Measurements from ENCODE around the gene AFAP1L2. TPM values are rescaled to one million over a fixed set of nuclear protein-coding genes. Genes with fewer than 3 reads are reported as not detected.

The AFAP1L2 gene
- total and polyA plus RNA-seq, 9 of the 15 experiments (the other 6 are each of a cell fraction or from before 2014, with no cell fraction given) = 0.07 TPM; not detected in 8

DNA sequence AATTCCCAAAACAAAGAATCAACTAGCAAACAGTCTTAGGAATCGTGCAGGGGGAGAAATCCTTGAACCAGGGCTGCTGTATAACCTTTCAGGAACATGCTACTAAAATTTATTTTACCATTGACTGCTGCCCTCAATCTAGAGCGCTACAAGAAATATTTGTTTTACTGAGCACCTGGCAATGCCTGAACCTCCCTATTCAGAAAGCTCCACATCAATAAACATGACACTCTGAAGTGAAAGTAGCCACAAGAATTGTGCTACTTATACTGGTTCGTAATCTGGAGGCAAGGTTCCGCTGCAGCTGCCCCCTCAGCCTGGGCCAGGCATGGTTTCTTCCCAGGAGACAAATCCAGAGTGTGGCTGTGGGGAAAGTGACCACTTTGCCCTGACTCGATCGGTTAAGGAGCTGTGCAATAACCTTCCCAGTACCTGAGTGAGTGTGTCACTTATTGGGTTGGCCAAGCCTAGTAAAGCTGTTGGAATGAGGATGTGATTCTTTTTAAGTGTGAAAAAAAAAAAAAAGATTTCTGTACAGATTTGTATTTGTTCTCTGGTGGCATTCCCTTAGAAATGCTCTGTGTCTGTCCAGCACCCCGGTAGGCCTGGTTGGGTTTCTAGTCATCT is 157.5 kb downstream of the AFAP1L2 start:
- Histone ChIP-seq H3K27ac (ENCODE audit: extremely low read depth, low read depth, low read length) (no peak overlapping the region), H2AFZ (ENCODE audit: low read depth, low read length) (no peak overlapping the region), H4K20me1 (replicated peaks; ENCODE audit: control insufficient read depth, insufficient read depth, low read length) (no peaks in the 10 kb centered on the region), H3K4me1 (replicated peaks in 1 of 2; ENCODE audit: control insufficient read depth in 2 of 2, insufficient read depth in 2 of 2, low read length in 2 of 2) (no peaks in the 10 kb centered on the region), H3K4me3 (no peak overlapping the region), H3K9ac (ENCODE audit: insufficient read depth in 1 of 2, low read depth in 2 of 2, low read length in 2 of 2) (no peak overlapping the region), H3K36me3 (ENCODE audit: control insufficient read depth, insufficient read depth, low read length) (no peaks in the 10 kb centered on the region), H3K27me3 (ENCODE audit: control insufficient read depth in 2 of 2, insufficient read depth in 2 of 2, low read length in 2 of 2) (peaks cover 0 to 23% of the 10 kb centered on the region in 2 experiments; a peak in 3 of 5 replicates), H3K9me1 (ENCODE audit: control insufficient read depth, insufficient read depth, low read length) (no peaks in the 10 kb centered on the region), H3K9me3 (replicated peaks; ENCODE audit: control insufficient read depth, insufficient read depth, low read depth, low read length) (no peaks in the 10 kb centered on the region), H3K79me2 (ENCODE audit: control insufficient read depth, insufficient read depth, low read length) (no peaks in the 10 kb centered on the region), H3K4me2 (ENCODE audit: insufficient read depth, low read length) (no peak overlapping the region)
- BruUV-seq (replicated peaks) = no TSS peak
- DNase-seq (ENCODE audit: extremely low read depth in 1 of 4, low spot score in 3 of 4) (no peak), FAIRE-seq (no peak), ATAC-seq (no peak)
- CTCF ChIA-PET (ENCODE audit: low intra/inter-chr PET ratio) = no interaction called here
- no peak for TF ChIP-seq KDM4B (IDR thresholded peaks at IDR 0.05; ENCODE audit: borderline replicate concordance in 2 of 2, low read depth in 1 of 2)
- no peak for TF ChIP-seq ZFP30 (CRISPR knock-in tag; IDR thresholded peaks at IDR 0.05; ENCODE audit: borderline replicate concordance)
- TF ChIP-seq HMGN3 (IDR thresholded peaks at IDR 0.05; ENCODE audit: borderline replicate concordance, extremely low read depth, insufficient read length, low read depth, low read length) = no peak
- no peak for TF ChIP-seq ZNF76 (CRISPR knock-in tag; IDR thresholded peaks at IDR 0.05; ENCODE audit: borderline replicate concordance)
- TF ChIP-seq NEUROD1 (IDR thresholded peaks at IDR 0.05; ENCODE audit: borderline replicate concordance, low read depth, low read length, partially characterized antibody) = no peak
- no peak for TF ChIP-seq E2F3 (CRISPR knock-in tag; IDR thresholded peaks at IDR 0.05)
- TF ChIP-seq ZNF57 (CRISPR knock-in tag; IDR thresholded peaks at IDR 0.05) = no peak
- TF ChIP-seq KDM5B (IDR thresholded peaks at IDR 0.05; ENCODE audit: insufficient replicate concordance, low read depth, low read length) = no peak
- TF ChIP-seq EP400 (IDR thresholded peaks at IDR 0.05) = no peak
- TF ChIP-seq MBD2 (IDR thresholded peaks at IDR 0.05; ENCODE audit: borderline replicate concordance, low read depth) = no peak
- no peak for TF ChIP-seq SAP30 (IDR thresholded peaks at IDR 0.05; ENCODE audit: borderline replicate concordance, insufficient read depth, low read depth, low read length, poor library complexity, severe bottlenecking)
- intact Hi-C loops (cut with micrococcal nuclease) = no loop called here
- POLR2A ChIA-PET = interaction anchor here (0.9 to 1.8 kb wide), 2 partner anchors 17 to 41 kb away, joined by 4 read pairs; no protein-coding TSS in a partner anchor
- 0% methylated on average over 7 of the region's 7 CpGs for WGBS (ENCODE audit: insufficient coverage, low coverage, missing lambda C conversion rate)
- in situ Hi-C loops (cut with MboI) = no loop called here

Data from K562 (cell line).